GM19463 (cell line): ENCODE results near the gene RFTN1.

Experiments
- ATAC-seq: cut with Tn5 transposase; IDR thresholded peaks from one replicate; pipeline ENCODE4 v1.9.1; 2021; ENCODE audit warnings: mild to moderate bottlenecking, moderate library complexity; ENCODE audit not compliant: unreplicated experiment

RFTN1 gene

GRCh38 chr3:16413321-16413720, 100.2 kb downstream of the RFTN1 start:
- ATAC-seq: no peak

- ATAC-seq: peak; percentile 46
Measured at GRCh38 chr3:16412192-16412800, 101.2 kb downstream of the RFTN1 start.

GRCh38 chr3:16411441-16411840, 102.1 kb downstream of the RFTN1 start:
- no peak for ATAC-seq

GRCh38 chr3:16410659-16411058, 102.8 kb downstream of the RFTN1 start:
- no peak for ATAC-seq

- ATAC-seq: no peak
Measured at GRCh38 chr3:16409032-16409431, 104.5 kb downstream of the RFTN1 start.

GRCh38 chr3:16407366-16407765, 106.1 kb downstream of the RFTN1 start:
- no peak for ATAC-seq

- peak; percentile 44 for ATAC-seq
Measured at GRCh38 chr3:16406579-16406978, 106.9 kb downstream of the RFTN1 start.

- ATAC-seq: no peak
Measured at GRCh38 chr3:16406166-16406565, 107.3 kb downstream of the RFTN1 start.

GRCh38 chr3:16404349-16404895, 109.1 kb downstream of the RFTN1 start:
- ATAC-seq: no peak

- no peak for ATAC-seq
Measured at GRCh38 chr3:16402451-16402850, 111.0 kb downstream of the RFTN1 start.

GRCh38 chr3:16401273-16401672, 112.2 kb downstream of the RFTN1 start:
- ATAC-seq: no peak

GRCh38 chr3:16400106-16400931, 113.2 kb downstream of the RFTN1 start:
- ATAC-seq: peak; percentile 8

- peak; percentile 63 for ATAC-seq
Measured at GRCh38 chr3:16399473-16399872, 114.0 kb downstream of the RFTN1 start.

GRCh38 chr3:16398648-16399047, 114.9 kb downstream of the RFTN1 start:
- ATAC-seq: no peak

- no peak for ATAC-seq
Measured at GRCh38 chr3:16396202-16396601, 117.3 kb downstream of the RFTN1 start.

- ATAC-seq: no peak
Measured at GRCh38 chr3:16395212-16395611, 118.3 kb downstream of the RFTN1 start.

- ATAC-seq: no peak
Measured at GRCh38 chr3:16394639-16395038, 118.9 kb downstream of the RFTN1 start.

GRCh38 chr3:16392717-16393116, 120.8 kb downstream of the RFTN1 start:
- ATAC-seq: no peak

GRCh38 chr3:16392065-16392464, 121.4 kb downstream of the RFTN1 start:
- ATAC-seq: no peak

GRCh38 chr3:16390581-16390980, 122.9 kb downstream of the RFTN1 start:
- no peak for ATAC-seq

- ATAC-seq: no peak
Measured at GRCh38 chr3:16388850-16389441, 124.6 kb downstream of the RFTN1 start.

- no peak for ATAC-seq
Measured at GRCh38 chr3:16386561-16386960, 126.9 kb downstream of the RFTN1 start.
